Neural cell (in vitro differentiated cells): Measurements from ENCODE around the gene NT5DC3.

Experiments used
- RAD21 ChIP-seq: fragments of 450-650 bp; conservative IDR thresholded peaks from 2 replicates; pipeline ENCODE4 v1.6.1; 2014; ENCODE audit warnings: antibody characterized with exemption, mild to moderate bottlenecking, moderate library complexity
- TF ChIP-seq, protein P1 (sequence below): fragments of 450-650 bp; IDR thresholded peaks from 2 replicates; pipeline ENCODE4 v1.5.1; 2014; ENCODE audit warnings: antibody characterized with exemption, mild to moderate bottlenecking, moderate library complexity; ENCODE audit not compliant: poor library complexity, severe bottlenecking

DNA sequence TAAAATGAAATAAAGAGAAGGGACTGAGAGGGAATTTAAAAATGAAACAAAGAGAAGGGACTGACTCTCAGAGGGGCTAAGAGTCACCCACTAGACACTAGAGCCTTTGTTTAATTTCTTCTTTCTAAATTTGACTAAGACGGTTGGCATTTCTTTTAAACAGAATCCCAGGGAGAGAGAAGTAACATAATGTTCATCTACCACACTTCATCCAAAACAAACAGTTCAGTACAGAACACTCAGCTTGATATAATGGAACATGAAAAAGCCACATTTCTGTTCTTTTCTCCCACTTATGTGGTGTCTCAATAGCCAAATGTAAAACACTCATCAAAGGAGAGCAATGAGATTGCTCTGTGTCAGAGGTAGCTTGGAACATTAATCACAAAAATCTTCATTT is 10.1 kb upstream of the NT5DC3 start:
- no peak for TF ChIP-seq RAD21
- TF ChIP-seq, protein P1, sequence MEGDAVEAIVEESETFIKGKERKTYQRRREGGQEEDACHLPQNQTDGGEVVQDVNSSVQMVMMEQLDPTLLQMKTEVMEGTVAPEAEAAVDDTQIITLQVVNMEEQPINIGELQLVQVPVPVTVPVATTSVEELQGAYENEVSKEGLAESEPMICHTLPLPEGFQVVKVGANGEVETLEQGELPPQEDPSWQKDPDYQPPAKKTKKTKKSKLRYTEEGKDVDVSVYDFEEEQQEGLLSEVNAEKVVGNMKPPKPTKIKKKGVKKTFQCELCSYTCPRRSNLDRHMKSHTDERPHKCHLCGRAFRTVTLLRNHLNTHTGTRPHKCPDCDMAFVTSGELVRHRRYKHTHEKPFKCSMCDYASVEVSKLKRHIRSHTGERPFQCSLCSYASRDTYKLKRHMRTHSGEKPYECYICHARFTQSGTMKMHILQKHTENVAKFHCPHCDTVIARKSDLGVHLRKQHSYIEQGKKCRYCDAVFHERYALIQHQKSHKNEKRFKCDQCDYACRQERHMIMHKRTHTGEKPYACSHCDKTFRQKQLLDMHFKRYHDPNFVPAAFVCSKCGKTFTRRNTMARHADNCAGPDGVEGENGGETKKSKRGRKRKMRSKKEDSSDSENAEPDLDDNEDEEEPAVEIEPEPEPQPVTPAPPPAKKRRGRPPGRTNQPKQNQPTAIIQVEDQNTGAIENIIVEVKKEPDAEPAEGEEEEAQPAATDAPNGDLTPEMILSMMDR, result no peak
